HFF-Myc (cell line): ENCODE measurements around the gene TPSD1.

Experiments
- DNase-seq: peaks from one replicate; pipeline ENCODE4 v3.0.0-alpha.2; 2011; ENCODE audit warnings: low read depth; ENCODE audit errors: extremely low read depth
- H3K4me3 ChIP-seq: replicated peaks from 2 replicates; pipeline ENCODE4 v1.5.1; 2011; ENCODE audit warnings: low read depth, mild to moderate bottlenecking, control low read depth, low read length
- TF ChIP-seq, protein P1 (sequence below): IDR thresholded peaks from 2 replicates; pipeline ENCODE4 v1.5.1; 2012; ENCODE audit warnings: mild to moderate bottlenecking, low read depth, low read length, control low read depth; ENCODE audit errors: missing control alignments

Gene TPSD1

DNA sequence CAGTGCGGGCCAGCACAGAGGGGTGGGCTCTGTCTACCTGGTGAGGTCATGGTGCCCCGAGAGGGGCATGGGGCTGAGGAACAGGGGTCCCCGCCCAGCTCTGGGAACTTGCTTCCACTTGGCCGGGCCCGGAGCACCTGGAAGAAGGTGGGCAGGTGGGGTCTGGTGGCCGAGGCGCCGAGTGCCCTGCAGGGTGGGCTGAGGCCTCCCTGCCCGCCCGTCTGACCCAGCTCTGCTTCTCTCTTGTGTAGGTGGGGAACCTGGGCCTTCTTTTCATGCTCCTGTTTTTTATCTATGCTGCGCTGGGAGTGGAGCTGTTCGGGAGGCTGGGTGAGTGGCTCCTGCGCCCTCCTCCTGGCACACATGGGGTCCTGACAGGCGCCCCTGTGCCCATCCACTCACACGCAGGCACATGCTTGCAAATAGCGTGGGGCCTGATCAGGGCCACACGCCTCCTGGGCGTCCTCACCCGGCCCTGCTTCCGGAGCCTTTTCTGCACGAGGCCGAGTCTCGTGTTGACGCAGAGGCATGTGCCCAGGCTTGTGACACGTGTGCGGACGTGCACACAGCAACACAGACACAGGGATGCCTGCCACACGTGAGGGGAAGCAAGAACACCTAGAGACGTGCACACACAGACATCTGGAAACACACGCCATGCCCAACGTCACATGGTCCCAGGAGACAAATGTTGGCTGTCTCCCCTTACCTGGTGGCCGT lies 39.0 kb upstream of the TPSD1 start:
- H3K4me3 ChIP-seq, result no peak overlapping the region
- TF ChIP-seq, protein P1, sequence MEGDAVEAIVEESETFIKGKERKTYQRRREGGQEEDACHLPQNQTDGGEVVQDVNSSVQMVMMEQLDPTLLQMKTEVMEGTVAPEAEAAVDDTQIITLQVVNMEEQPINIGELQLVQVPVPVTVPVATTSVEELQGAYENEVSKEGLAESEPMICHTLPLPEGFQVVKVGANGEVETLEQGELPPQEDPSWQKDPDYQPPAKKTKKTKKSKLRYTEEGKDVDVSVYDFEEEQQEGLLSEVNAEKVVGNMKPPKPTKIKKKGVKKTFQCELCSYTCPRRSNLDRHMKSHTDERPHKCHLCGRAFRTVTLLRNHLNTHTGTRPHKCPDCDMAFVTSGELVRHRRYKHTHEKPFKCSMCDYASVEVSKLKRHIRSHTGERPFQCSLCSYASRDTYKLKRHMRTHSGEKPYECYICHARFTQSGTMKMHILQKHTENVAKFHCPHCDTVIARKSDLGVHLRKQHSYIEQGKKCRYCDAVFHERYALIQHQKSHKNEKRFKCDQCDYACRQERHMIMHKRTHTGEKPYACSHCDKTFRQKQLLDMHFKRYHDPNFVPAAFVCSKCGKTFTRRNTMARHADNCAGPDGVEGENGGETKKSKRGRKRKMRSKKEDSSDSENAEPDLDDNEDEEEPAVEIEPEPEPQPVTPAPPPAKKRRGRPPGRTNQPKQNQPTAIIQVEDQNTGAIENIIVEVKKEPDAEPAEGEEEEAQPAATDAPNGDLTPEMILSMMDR, result no peak
- DNase-seq, result no peak

DNA sequence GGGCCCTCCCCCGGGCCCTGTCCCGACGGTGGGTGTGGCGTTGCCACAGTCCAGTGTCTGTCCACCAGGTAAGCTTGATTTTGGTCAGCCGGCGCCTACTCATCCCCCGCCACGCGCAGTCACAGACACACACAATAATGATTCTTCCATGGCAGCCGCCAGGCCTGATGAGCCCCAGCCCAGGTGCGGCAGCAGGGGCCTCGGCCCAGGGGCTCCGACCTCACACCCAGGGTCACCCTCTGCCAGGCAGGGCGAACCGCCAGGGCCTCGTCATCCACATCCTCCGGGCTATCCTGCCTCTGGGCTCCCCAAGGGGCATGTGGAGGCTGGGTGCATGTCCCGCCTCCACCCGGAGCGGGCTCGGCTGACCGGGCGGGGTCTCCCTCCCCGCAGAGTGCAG lies 38.3 kb upstream of the TPSD1 start:
- no peak for DNase-seq
- TF ChIP-seq, protein P1, result no peak
- H3K4me3 ChIP-seq, result no peak overlapping the region

DNA sequence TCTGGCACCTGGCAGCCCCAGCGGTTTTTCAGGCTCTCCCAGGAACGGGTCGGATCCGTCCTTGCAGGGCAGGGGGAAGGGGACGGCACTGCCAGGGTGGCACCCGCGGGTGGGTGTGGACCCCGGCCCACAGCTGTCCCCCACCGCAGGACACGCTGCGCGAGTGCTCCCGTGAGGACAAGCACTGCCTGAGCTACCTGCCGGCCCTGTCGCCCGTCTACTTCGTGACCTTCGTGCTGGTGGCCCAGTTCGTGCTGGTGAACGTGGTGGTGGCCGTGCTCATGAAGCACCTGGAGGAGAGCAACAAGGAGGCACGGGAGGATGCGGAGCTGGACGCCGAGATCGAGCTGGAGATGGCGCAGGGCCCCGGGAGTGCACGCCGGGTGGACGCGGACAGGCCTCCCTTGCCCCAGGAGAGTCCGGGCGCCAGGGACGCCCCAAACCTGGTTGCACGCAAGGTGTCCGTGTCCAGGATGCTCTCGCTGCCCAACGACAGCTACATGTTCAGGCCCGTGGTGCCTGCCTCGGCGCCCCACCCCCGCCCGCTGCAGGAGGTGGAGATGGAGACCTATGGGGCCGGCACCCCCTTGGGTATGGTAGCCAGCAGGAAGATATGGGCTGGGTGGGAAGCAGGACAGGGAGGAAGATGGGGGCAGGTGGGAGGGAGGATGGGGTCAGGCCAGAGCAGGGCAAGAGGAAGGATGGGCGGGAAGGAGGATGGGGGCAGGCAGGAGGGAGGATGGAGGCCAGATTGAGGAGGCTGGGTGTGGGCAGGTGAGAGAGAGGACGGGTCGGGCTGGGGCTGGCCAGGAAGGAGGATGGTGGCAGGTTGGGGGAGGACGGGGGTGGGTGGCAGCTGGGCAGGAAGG lies 37.6 kb upstream of the TPSD1 start:
- TF ChIP-seq, protein P1, result no peak
- H3K4me3 ChIP-seq, result no peak overlapping the region
- no peak for DNase-seq

- no peak for DNase-seq
- H3K4me3 ChIP-seq, result no peak overlapping the region
- TF ChIP-seq, protein P1, result no peak
Measured at GRCh38 chr16:1218930-1219611, 36.8 kb upstream of the TPSD1 start.

DNA sequence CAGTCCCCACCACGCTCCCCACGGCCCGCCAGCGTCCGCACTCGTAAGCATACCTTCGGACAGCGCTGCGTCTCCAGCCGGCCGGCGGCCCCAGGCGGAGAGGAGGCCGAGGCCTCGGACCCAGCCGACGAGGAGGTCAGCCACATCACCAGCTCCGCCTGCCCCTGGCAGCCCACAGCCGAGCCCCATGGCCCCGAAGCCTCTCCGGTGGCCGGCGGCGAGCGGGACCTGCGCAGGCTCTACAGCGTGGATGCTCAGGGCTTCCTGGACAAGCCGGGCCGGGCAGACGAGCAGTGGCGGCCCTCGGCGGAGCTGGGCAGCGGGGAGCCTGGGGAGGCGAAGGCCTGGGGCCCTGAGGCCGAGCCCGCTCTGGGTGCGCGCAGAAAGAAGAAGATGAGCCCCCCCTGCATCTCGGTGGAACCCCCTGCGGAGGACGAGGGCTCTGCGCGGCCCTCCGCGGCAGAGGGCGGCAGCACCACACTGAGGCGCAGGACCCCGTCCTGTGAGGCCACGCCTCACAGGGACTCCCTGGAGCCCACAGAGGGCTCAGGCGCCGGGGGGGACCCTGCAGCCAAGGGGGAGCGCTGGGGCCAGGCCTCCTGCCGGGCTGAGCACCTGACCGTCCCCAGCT lies 35.7 kb upstream of the TPSD1 start:
- no peak overlapping the region for H3K4me3 ChIP-seq
- TF ChIP-seq, protein P1, result no peak

DNA sequence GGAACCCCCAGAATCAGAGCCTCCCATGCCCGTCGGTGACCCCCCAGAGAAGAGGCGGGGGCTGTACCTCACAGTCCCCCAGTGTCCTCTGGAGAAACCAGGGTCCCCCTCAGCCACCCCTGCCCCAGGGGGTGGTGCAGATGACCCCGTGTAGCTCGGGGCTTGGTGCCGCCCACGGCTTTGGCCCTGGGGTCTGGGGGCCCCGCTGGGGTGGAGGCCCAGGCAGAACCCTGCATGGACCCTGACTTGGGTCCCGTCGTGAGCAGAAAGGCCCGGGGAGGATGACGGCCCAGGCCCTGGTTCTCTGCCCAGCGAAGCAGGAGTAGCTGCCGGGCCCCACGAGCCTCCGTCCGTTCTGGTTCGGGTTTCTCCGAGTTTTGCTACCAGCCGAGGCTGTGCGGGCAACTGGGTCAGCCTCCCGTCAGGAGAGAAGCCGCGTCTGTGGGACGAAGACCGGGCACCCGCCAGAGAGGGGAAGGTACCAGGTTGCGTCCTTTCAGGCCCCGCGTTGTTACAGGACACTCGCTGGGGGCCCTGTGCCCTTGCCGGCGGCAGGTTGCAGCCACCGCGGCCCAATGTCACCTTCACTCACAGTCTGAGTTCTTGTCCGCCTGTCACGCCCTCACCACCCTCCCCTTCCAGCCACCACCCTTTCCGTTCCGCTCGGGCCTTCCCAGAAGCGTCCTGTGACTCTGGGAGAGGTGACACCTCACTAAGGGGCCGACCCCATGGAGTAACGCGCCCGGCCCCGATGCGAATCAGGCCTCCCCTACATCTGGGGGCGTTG lies 34.8 kb upstream of the TPSD1 start:
- TF ChIP-seq, protein P1, result no peak
- no peak for DNase-seq
- H3K4me3 ChIP-seq, result no peak overlapping the region

More for the DNA sequence above, 35.7 kb upstream of the TPSD1 start:
- no peak for DNase-seq
